ENCODE results near the gene PARD6G. TPM values are rescaled to one million over a fixed set of nuclear protein-coding genes. Genes with fewer than 3 reads are reported as not detected.

Gene PARD6G
- total and polyA plus RNA-seq, 2 of the 8 experiments (the other 6 are each of a cell fraction or from before 2014, with no cell fraction given) = 11.3 to 17.9 TPM

- no peak for TF ChIP-seq CHD7 (IDR thresholded peaks at IDR 0.05; ENCODE audit: insufficient replicate concordance, low read length)
- TF ChIP-seq E2F6 (IDR thresholded peaks at IDR 0.05) = no peak
- no peak for TF ChIP-seq NANOG (IDR thresholded peaks at IDR 0.05; ENCODE audit: insufficient read depth, low read depth, low read length, poor library complexity, severe bottlenecking)
Observed at GRCh38 chr18:80191907-80192652, 55.2 kb downstream of the PARD6G start (continued).

All from H1 (cell line).